Prostate gland (tissue), 2 donors: Measurements from ENCODE around the gene E4F1.

Experiments
- POLR2A ChIP-seq: fragments of 450-650 bp; IDR thresholded peaks from one replicate; pipeline ENCODE4 v1.6.1; 2016; ENCODE audit warnings: antibody characterized with exemption, mild to moderate bottlenecking
- POLR2AphosphoS5 ChIP-seq: sonication (generic); formaldehyde crosslinking; IDR thresholded peaks from one replicate; pipeline ENCODE4 v1.6.1; 2017; ENCODE audit warnings: antibody characterized with exemption
- TF ChIP-seq, protein P1 (sequence below), 4 experiments: fragments of 200-600 bp in 2 of 4; fragments of 450-650 bp in 2 of 4; sonication (generic) in 2 of 4; IDR thresholded peaks; 1 replicate in 3 of 4; 2 replicates in 1 of 4; pipeline ENCODE4 v1.5.1; 2016 to 2019; ENCODE audit warnings: antibody characterized with exemption in 4 of 4, mild to moderate bottlenecking in 2 of 4, moderate library complexity in 2 of 4

DNA sequence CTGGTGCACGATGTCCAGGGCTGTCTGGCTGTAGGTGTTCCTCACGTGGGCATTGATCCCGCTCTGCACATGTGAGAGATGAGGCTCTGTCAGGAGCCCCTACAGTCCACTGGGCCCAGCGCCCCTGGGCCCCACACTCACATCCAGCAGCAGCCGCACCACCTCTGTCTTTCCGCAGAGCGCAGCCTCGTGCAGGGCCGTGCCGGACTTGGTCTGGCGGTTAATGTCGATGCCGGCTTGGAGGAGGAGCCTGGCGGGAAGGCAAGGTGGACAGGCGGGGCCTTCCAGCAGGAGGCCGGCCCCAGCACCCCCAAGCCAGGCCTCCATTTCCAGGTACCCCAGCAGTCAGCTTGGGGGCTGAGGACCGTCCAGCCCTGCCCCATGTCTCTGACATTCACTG is 36.2 kb upstream of the E4F1 start:
- TF ChIP-seq POLR2A (no peak), POLR2AphosphoS5 (no peak)
- TF ChIP-seq, protein P1, sequence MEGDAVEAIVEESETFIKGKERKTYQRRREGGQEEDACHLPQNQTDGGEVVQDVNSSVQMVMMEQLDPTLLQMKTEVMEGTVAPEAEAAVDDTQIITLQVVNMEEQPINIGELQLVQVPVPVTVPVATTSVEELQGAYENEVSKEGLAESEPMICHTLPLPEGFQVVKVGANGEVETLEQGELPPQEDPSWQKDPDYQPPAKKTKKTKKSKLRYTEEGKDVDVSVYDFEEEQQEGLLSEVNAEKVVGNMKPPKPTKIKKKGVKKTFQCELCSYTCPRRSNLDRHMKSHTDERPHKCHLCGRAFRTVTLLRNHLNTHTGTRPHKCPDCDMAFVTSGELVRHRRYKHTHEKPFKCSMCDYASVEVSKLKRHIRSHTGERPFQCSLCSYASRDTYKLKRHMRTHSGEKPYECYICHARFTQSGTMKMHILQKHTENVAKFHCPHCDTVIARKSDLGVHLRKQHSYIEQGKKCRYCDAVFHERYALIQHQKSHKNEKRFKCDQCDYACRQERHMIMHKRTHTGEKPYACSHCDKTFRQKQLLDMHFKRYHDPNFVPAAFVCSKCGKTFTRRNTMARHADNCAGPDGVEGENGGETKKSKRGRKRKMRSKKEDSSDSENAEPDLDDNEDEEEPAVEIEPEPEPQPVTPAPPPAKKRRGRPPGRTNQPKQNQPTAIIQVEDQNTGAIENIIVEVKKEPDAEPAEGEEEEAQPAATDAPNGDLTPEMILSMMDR (IDR thresholded peaks at IDR 0.05): no peak
